Body of pancreas (tissue), 4 donors: ENCODE results near the gene DAP. TPM values are rescaled to one million over a fixed set of nuclear protein-coding genes. Genes with fewer than 3 reads are reported as not detected.

Experiments used
- ATAC-seq: fragments of 150-250 bp; one replicate; pipeline ENCODE4 v1.9.1; 2016
- DNase-seq, 4 donors: peaks; one replicate each; pipeline ENCODE4 v3.0.0-alpha.2; 2019
- H3K27ac ChIP-seq, 4 donors: fragments of 200-600 bp; sonication (generic); 1 replicate in 3 of 4; 2 replicates in 1 of 4; pipeline versions ENCODE4 v1.5.1 to v1.6.1; 2016 to 2019; ENCODE audit warnings: mild to moderate bottlenecking in 1 of 4, mixed read lengths in 1 of 4, moderate library complexity in 1 of 4
- H3K27me3 ChIP-seq, 2 donors: fragments of 200-600 bp; sonication (generic); one replicate each; pipeline ENCODE4 v1.6.0; 2016; ENCODE audit warnings: mild to moderate bottlenecking in 1 of 2
- H3K36me3 ChIP-seq, 2 donors: fragments of 200-600 bp; sonication (generic); replicated peaks in 1 of 2; 2 replicates each; pipeline ENCODE4 v1.5.1; 2016; ENCODE audit warnings: low read depth in 2 of 2; ENCODE audit not compliant: insufficient read depth in 1 of 2
- H3K4me1 ChIP-seq: fragments of 200-600 bp; sonication (generic); one replicate; pipeline ENCODE4 v1.6.0; 2016
- H3K4me3 ChIP-seq, 2 donors: fragments of 200-600 bp; sonication (generic); 1 replicate in 1 of 2; 2 replicates in 1 of 2; pipeline ENCODE4 v1.5.1; 2016 to 2019
- H3K9me3 ChIP-seq, 3 donors: fragments of 200-600 bp; sonication (generic); 1 replicate in 2 of 3; 2 replicates in 1 of 3; pipeline ENCODE4 v1.5.1; 2016
- POLR2A ChIP-seq, 3 donors: fragments of 450-650 bp; IDR thresholded peaks; one replicate each; pipeline ENCODE4 v1.6.1; 2016; ENCODE audit warnings: antibody characterized with exemption in 3 of 3, mild to moderate bottlenecking in 2 of 3
- WGBS, 2 donors: methylation state at CpG; one replicate each; pipeline ENCODE4 v1.1.5; 2017; 5-methylcytosine and 5-hydroxymethylcytosine counted together
- intact Hi-C: fragments of 100-400 bp; cut with DNase I; formaldehyde crosslinking; loops from one replicate; pipeline ENCODE4 v1.15.1; 2023
- total RNA-seq, 2 donors: library from RNA; depleted of rRNA; stranded (reverse); fragments of >200 nt; gene quantifications; one replicate each; pipeline ENCODE4 v1.1.0, GENCODE V29; 2016
- TF ChIP-seq, protein P1 (sequence below), 7 experiments: fragments of 450-650 bp in 4 of 7; fragments of 200-600 bp in 3 of 7; sonication (generic) in 3 of 7; IDR thresholded peaks; one replicate each; pipeline ENCODE4 v1.5.1; 2016 to 2019; ENCODE audit warnings: antibody characterized with exemption in 7 of 7

Gene DAP
- total RNA-seq, 2 donors from 2014 or later = 93.6 to 112 TPM

DNA sequence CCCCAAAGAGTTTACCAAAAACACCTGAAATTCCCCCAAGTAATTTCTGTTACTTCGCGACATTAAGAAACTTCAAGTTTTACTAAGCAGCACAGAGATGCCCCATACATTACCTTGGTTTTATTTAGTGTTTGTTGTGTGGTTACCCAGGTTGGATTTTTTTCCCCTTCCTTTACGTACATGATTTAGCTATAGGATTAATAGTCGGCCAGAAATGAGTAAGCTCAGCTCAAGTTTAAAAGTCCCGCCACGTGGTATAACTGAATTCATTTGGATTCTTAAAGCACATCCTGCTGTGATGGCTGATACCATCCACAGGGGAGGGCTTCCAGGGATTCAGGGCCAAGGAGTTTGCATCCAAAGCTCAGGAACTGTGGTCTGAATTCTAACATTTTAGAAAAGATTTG, 75.9 kb downstream of the DAP start:
- TF ChIP-seq, protein P1, sequence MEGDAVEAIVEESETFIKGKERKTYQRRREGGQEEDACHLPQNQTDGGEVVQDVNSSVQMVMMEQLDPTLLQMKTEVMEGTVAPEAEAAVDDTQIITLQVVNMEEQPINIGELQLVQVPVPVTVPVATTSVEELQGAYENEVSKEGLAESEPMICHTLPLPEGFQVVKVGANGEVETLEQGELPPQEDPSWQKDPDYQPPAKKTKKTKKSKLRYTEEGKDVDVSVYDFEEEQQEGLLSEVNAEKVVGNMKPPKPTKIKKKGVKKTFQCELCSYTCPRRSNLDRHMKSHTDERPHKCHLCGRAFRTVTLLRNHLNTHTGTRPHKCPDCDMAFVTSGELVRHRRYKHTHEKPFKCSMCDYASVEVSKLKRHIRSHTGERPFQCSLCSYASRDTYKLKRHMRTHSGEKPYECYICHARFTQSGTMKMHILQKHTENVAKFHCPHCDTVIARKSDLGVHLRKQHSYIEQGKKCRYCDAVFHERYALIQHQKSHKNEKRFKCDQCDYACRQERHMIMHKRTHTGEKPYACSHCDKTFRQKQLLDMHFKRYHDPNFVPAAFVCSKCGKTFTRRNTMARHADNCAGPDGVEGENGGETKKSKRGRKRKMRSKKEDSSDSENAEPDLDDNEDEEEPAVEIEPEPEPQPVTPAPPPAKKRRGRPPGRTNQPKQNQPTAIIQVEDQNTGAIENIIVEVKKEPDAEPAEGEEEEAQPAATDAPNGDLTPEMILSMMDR (IDR thresholded peaks at IDR 0.05) = no peak
- TF ChIP-seq POLR2A (IDR thresholded peaks at IDR 0.05) = no peak
- Histone ChIP-seq H3K36me3 (peaks cover 21% of the 10 kb centered on the region in 2 donors), H3K4me3 (no peak overlapping the region), H3K27ac (no peak overlapping the region), H3K4me1 (no peaks in the 10 kb centered on the region), H3K9me3 (no peaks in the 10 kb centered on the region), H3K27me3 (no peaks in the 10 kb centered on the region)
- 72 to 83% methylated on average over 6 of the region's 6 CpGs for WGBS, 2 donors
- ATAC-seq (no peak), DNase-seq (no peak)
- intact Hi-C loops = no loop called here

GRCh38 chr5:10684303-10685086, 76.5 kb downstream of the DAP start:
- no peak overlapping the region for H3K27ac ChIP-seq
- ATAC-seq (no peak), DNase-seq (no peak)
- no peak overlapping the region for H3K4me3 ChIP-seq
- TF ChIP-seq, protein P1 (IDR thresholded peaks at IDR 0.05) = no peak
- no peak for TF ChIP-seq POLR2A (IDR thresholded peaks at IDR 0.05)
- peaks cover 23 to 26% of the 10 kb centered on the region in 2 donors for H3K36me3 ChIP-seq
- 86 to 94% methylated on average over 11 of the region's 11 CpGs for WGBS, 2 donors
- intact Hi-C loops = no loop called here
- no peaks in the 10 kb centered on the region for H3K9me3 ChIP-seq
- H3K4me1 ChIP-seq = no peaks in the 10 kb centered on the region
- H3K27me3 ChIP-seq = no peaks in the 10 kb centered on the region

DNA sequence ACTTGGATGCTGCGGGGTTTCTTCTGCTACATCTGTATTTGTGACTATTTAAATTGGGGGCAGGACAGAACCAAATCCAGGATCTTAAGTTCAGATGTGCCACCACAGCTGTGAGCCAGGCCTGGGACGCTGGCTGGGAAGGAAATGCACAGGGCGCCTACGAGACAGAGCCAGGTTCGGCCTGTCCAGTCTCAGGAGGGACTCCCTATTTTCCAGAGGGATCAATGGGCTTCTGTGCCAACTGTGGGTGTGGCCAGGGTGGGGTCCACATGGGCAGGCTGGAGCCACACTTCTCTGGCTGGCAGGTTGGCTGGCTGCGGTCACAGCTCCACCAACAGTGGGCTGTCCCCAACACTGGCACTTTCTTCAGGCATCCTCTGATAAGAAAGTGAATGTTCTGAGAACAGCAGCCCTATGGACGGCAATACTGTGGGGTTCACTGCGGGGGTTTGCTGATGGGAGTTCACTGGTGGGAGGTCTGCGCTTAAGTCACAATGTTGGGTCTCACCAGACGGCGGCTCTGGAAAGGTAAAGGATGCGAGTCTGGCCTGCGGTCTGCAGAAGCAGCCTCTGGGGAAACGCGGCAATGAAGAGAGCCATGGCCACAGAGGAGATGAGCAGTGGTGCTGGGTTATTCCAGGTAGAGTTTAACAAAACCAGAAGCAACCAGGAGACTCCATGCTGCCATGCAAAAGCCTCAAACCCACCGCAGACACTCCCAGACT, 78.1 kb downstream of the DAP start:
- Histone ChIP-seq H3K9me3 (no peaks in the 10 kb centered on the region), H3K36me3 (peaks cover 31 to 36% of the 10 kb centered on the region in 2 donors), H3K27ac (no peak overlapping the region), H3K27me3 (no peaks in the 10 kb centered on the region), H3K4me1 (no peaks in the 10 kb centered on the region), H3K4me3 (no peak overlapping the region)
- intact Hi-C loops = no loop called here
- ATAC-seq (no peak), DNase-seq (no peak)
- no peak for TF ChIP-seq POLR2A (IDR thresholded peaks at IDR 0.05)
- TF ChIP-seq, protein P1 (IDR thresholded peaks at IDR 0.05) = no peak
- WGBS, 2 donors = 93 to 96% methylated on average over 14 to 16 of the region's 16 CpGs

GRCh38 chr5:10681731-10682679, 79.0 kb downstream of the DAP start:
- H3K27me3 ChIP-seq = no peaks in the 10 kb centered on the region
- no peak overlapping the region for H3K27ac ChIP-seq
- DNase-seq = no peak
- no peaks in the 10 kb centered on the region for H3K4me1 ChIP-seq
- 83 to 90% methylated on average over 20 to 22 of the region's 22 CpGs for WGBS, 2 donors
- no peak for ATAC-seq
- peaks cover 31 to 42% of the 10 kb centered on the region in 2 donors for H3K36me3 ChIP-seq
- no peaks in the 10 kb centered on the region for H3K9me3 ChIP-seq
- H3K4me3 ChIP-seq = no peak overlapping the region
- no peak for TF ChIP-seq POLR2A (IDR thresholded peaks at IDR 0.05)
- TF ChIP-seq, protein P1 (IDR thresholded peaks at IDR 0.05) = no peak
- intact Hi-C loops = no loop called here
